Stimulated activated CD8-positive, alpha-beta memory T cell treated with anti-CD3 and anti-CD28 coated beads, Interleukin-12 subunit alpha, Interleukin-12 subunit beta, amount 100 ng/mL, for 24 hours (primary cell): ENCODE results near the gene LRP10.
"Not testable (repeated sequence)": the region's sequence is repeated elsewhere in the genome, so short reads cannot be mapped to it uniquely, and the experiment has no call there.

ENCODE experiments used
- DNase-seq: peaks from one replicate; pipeline ENCODE4 v3.0.0-alpha.2; 2020; ENCODE audit errors: extremely low read depth

The LRP10 gene

DNA sequence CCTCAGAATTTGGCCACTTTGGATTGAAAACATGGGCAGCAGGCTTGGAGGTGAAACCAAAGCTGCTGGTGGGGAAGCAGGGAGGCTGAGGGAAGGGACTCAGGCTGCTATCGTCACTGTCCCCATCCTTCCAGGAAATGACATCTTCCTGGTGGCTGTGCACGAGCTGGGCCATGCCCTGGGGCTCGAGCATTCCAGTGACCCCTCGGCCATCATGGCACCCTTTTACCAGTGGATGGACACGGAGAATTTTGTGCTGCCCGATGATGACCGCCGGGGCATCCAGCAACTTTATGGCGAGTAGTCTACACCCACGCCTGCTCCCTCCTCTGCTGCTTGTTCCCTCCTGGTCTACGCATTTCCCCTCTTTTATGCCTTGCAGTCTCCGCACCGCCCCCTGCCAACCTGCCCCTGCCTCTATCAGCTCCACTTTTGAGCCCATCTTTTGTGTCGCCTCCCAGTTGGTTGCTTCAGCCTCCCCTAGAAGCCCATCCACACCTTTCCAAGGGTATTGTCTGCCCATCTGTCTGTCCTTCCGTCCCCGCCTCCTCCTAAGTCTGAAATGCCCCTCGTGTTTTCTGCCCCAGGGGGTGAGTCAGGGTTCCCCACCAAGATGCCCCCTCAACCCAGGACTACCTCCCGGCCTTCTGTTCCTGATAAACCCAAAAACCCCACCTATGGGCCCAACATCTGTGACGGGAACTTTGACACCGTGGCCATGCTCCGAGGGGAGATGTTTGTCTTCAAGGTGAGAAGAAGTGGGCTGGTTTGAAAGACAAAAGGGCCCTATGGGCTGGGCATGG lies 28.2 kb upstream of the LRP10 start:
- no peak for DNase-seq

DNA sequence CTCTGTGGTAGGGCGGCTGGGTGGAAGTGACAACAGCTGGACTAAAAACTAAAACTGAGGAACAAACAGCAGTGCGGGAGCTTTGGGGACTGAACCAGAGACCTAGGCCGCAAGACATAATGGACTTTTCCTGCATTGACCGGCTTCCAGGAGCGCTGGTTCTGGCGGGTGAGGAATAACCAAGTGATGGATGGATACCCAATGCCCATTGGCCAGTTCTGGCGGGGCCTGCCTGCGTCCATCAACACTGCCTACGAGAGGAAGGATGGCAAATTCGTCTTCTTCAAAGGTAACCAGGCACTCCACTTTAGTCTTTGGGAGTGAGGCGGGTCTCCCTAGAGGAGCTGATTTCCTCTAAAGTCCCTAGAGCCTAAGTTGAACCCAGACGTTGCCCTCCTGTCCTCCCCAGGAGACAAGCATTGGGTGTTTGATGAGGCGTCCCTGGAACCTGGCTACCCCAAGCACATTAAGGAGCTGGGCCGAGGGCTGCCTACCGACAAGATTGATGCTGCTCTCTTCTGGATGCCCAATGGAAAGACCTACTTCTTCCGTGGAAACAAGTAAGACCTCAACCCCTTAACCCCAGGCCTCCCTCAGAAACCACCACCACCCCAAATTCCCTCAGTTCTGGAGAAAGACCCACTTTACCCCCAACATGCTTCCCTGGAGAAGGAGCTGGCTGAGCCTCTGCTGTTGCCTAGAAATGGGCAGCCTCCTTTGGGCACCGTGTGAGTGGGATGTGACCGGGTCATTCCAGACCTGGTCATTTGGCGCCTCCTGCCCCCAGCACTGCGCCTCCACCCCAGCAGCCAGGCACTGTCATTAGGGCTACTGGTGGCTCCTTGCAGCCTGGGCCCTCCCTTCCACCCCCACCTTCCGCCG lies 27.1 kb upstream of the LRP10 start:
- DNase-seq = no peak

DNA sequence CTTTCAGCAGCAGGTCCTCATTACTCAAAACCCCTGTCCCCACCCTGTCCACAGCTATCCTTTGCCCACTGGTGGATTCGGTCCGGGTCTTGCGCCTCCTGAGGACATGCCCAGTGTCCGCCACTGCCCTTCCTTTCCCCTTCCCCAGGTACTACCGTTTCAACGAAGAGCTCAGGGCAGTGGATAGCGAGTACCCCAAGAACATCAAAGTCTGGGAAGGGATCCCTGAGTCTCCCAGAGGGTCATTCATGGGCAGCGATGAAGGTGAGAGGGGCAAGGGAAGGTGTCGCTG lies 26.5 kb upstream of the LRP10 start:
- no peak for DNase-seq

DNA sequence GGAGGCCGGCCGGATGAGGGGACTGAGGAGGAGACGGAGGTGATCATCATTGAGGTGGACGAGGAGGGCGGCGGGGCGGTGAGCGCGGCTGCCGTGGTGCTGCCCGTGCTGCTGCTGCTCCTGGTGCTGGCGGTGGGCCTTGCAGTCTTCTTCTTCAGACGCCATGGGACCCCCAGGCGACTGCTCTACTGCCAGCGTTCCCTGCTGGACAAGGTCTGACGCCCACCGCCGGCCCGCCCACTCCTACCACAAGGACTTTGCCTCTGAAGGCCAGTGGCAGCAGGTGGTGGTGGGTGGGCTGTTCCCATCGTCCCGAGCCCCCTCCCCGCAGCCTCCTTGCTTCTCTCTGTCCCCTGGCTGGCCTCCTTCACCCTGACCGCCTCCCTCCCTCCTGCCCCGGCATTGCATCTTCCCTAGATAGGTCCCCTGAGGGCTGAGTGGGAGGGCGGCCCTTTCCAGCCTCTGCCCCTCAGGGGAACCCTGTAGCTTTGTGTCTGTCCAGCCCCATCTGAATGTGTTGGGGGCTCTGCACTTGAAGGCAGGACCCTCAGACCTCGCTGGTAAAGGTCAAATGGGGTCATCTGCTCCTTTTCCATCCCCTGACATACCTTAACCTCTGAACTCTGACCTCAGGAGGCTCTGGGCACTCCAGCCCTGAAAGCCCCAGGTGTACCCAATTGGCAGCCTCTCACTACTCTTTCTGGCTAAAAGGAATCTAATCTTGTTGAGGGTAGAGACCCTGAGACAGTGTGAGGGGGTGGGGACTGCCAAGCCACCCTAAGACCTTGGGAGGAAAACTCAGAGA lies 25.5 kb upstream of the LRP10 start:
- DNase-seq = no peak

DNA sequence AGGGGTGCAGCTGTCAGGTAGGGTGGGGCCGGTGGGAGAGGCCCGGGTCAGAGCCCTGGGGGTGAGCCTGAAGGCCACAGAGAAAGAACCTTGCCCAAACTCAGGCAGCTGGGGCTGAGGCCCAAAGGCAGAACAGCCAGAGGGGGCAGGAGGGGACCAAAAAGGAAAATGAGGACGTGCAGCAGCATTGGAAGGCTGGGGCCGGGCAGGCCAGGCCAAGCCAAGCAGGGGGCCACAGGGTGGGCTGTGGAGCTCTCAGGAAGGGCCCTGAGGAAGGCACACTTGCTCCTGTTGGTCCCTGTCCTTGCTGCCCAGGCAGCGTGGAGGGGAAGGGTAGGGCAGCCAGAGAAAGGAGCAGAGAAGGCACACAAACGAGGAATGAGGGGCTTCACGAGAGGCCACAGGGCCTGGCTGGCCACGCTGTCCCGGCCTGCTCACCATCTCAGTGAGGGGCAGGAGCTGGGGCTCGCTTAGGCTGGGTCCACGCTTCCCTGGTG lies 24.7 kb upstream of the LRP10 start:
- no peak for DNase-seq

DNA sequence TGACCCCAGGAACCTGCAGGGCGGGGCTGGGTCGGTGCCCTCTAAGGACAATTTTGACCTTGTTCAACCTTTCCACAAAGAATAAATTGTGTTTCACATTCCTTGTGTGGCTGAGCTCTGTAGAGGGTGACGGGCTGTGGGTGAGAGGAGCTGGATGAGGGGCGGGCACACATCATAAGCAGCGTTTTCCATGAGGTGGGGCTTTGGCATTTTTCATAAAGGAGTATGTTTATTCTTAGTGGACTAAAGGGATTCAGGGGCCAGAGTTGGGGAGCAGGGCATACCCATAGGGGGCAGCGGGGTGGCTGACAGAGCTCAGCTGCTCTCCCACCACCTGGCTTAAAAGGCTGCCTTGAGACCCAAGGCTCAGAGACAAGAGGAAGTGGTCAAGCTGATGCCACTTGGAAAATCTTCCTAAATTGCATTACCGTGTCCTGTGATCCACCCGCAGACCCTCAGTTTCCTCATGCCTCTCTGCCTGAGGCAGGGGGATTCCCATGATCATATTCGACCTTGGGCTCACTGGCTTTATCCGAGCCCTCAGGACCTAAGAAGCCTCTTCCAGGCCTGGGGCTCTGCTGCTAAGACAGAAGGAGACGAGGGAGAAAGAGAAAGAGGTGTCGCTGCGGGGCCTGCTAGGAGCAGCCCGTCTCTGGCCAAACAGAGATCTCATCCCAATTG lies 23.7 kb upstream of the LRP10 start:
- DNase-seq = no peak

DNA sequence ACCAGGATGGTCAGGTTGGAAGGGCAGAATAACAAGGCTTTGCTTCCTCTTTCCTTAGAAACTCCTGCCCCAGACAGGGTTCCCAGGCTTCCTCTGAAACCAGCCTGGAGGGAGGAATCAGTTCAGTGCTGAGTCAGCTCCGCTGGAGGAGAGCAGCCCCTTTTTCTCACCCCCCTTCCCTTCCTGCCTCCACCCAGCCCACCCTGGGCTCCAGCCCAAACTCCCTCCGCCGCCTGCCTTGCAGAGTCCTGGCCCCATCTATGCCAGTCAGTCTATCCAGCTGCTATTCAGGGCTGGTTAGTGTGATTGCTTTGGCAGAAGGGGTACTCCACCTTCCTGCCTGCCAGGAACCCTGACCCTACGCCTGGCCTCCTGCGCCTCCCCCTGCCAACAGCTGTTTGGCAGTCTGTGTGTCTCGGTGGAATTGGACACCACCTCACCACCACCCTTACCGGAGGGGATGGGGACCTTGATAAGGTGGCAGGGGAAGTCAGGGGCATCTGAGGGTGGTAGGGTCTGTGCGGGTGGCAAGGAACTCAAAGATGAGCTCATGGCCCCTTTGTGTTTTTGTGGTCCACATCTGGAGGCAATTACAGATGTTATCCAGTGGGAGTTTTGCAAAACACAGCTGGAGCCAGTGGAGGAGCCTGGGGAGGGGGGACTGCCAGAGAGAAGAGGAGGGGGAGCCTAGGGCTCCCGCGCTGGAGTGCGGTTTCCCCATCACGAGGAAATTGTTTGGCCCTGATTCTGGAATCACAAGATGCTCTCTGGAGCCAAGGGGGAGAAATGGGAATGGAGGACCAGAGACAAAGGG lies 23.0 kb upstream of the LRP10 start:
- DNase-seq = no peak

DNA sequence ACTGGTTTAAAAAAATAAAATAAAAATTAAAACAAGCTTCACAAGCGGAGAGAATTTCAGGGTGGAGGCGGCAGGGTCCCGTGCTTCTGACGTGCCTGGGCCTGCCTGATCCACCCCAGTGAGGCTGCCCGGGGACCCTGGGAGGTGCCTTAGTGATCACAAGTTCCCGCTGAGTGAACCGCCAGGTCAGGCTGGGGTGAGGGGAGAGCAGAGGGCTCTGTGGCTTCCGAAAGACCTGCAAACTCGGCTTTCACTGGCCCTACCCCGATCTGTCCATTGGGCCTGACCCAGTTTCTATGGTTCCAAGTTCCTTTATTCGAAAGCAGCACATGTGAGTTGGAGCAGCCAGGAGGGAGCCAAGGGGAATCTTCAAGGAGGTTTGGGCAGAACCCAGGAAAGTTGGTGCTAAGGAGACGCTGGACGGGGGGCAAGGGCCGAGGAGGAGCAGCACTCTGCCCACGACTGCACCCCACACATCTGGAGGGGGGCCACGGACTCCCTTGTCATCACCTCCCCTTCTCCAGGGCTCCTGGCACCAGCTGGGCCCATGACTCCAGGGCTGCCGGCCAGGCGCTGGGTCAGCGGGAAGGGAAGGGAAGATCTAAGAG lies 22.2 kb upstream of the LRP10 start:
- no peak for DNase-seq

DNA sequence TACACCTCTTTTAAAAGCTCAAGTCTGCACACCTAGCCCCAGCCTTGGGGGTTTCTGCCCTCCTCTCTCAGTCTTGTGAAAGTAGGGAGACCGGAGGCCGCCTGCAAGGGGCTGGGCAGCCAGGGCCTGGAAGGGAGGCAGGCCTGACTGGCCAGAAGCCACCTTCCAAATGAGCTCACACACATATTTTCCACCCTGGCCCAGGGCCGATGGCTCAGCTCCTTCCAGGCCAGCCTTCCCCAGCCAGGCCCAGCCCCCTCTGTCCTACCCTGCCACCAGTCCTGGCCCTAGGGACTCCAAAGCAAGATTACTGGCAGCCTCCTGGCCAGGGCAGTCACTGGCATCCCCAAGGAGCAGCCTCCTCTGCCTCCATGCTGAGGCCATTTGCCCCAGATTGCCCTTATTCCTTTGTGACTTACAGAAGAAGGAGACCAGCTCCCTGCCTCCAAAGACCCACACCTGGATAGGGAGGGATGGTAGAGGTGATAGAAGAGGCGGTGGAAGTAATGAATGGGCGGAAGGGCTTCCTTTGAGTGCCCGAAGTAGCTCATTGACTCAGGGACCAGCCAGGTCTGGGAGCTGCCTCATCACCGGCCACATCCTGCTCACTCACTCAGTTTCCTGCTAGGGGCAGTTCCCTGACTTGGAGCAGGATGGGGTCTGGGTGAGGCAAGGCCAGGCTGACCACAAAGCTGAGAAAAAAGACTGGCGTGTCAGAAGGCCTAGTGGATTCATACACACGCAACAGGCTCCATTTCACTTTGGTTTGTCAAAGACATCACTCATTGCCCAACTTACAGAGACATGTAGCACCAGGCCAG lies 20.4 kb upstream of the LRP10 start:
- no peak for DNase-seq

DNA sequence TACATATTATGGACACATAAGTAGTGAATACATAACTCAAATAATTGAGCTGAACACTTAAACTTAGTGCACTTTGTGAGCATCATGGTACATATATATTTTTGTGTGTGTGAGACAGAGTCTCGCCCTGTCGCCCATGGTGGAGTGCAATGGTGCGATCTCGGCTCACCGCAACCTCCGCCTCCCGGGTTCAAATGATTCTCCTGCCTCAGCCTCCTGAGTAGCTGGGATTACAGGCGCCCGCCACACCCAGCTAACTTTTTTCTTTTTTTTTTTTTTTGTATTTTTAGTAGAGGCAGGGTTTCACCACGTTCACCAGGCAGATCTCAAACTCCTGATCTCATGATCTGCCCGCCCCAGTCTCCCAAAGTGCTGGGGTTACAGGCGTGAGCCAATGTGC lies 19.4 kb upstream of the LRP10 start:
- DNase-seq = not testable (repeated sequence)

DNA sequence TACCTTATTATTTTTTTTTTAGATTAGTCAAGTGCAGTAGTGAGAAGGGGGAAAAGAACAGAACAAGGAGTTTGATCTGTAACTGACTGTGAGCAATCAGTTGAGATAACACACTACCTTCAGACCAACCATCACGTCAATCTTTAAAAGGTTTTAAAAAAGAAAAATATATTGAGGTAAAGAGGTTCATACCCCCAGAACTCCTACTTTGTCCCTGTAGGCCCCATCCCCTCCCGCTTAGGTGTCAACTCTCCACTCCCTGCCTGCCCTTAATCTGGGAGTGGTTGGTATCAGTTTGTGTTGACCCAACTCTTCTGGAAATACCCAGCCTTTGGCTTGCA lies 19.0 kb upstream of the LRP10 start:
- DNase-seq = no peak

DNA sequence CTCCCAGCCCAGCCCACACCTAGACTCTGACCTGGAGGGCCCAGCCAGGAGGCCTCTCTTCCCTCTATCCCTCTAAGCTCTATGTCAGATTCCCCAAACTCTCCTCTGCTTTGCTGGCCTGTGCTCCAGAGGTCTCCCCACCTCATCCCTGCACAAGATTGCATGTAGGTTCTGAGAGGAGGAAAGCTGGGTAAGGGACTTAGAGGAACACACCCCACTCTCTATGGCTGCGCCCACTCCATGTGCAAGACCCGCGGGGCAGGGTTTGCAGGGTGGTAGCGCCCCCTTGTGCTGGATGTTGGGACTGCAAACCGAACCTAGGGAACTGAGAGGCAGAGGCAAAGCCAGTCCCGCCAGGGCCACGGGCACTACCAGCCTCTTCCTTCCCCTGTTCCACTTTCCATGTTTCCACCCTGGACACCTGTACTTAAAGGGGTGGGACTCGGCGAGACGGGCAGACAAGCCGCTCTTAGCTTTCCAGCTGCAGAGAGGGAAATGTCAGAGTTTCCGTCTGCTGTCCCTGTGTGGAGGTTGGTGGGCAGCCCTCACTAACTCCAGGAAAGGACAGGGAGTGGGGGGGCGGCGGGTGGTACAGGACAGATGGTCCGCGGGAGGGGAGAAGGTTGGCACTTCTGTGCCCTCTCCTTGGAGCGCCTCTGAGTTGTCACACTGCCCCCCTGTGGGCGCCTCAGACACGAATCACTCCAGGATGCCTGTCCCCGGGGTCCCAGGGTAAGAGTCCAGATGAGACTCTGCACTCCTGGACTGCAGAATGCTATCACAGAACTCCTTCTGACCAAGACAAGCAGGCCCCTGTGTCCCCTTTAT lies 18.4 kb upstream of the LRP10 start:
- DNase-seq = peak; percentile 70

DNA sequence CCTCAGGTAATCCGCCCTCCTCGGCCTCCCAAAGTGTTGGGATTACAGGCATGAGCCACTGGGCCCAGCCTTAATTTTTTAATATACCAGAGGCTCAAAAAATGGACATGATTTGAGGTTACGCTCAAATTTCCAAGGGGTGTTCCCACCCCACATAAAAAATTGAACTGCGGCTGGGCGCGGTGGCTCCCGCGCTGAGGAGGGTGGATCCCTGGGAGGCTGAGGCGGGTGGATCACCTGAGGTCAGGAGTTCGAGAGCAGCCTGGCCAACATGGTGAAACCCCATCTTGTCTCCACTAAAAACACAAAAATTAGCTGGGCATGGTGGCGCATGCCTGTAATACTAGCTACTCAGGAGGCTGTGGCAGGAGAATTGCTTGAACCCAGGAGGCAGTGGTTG lies 17.2 kb upstream of the LRP10 start:
- DNase-seq = not testable (repeated sequence)

DNA sequence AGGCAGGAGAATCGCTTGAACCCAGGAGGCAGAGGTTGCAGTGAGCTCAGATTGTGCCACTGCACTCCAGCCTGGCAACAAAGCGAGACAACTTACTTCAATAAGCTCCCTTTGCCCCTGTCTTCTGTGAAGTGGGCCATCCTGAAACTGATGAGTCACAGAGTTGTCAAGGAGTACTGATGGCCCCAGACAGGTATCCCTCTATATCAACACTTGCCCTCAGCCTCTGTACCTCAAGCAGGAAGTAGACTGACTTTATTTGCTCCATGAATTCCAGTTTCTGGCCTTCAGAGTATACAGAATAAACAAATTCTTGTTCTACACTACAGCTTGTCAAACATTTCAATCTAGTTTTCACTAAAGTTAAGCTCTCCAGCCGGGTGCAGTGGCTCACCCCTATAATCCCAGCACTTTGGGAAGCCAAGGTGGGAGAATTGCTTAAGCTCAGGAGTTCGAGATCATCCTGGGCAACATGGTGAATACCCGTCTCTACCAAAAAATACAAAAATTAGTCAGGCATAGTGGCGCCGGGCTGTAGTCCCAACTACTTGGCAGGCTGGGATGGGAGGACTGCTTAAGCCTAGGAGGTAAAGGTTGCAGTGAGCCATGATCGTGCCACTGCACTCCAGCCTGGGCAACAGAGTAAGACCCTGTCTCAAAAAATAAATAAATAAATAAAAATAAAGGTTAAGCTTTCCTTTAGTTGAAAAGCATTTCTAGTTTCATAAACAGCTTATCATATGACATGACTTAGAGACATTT lies 16.4 kb upstream of the LRP10 start:
- DNase-seq = no peak

DNA sequence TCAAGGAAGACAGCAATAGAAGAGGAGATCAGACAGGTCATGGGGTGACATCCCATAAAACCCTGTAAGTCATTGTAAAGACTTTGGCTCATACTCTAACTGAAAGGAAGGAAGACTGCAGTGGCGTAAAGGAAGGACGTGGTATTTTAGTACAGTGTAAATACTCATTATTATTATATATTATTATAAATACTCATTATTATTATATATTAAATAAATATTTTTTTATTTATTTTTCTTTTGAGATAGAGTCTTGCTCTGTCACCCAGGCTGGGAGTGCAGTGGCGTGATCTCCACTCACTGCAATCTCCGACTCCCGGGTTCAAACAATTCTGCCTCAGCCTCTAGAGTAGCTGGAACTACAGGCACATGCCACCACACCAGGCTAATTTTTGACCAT lies 15.1 kb upstream of the LRP10 start:
- DNase-seq = no peak

DNA sequence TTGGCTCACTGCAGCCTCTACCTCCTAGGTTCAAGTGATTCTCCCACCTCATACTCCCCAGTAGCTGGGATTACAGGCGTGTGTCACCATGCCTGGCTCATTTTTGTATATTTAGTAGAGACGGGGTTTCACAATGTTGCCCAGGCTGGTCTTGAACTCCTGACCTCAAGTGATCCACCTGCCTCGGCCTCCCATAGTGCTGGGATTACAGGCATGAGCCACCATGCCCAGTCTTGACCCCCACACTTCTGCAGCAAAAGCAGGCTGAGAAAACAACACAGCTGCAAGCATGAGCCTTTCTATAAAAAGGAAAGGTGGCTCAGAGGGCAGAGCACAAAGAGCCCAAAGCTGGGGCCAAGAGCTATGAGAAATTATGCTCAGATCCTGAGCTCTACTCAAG lies 11.2 kb upstream of the LRP10 start:
- DNase-seq = not testable (repeated sequence)

DNA sequence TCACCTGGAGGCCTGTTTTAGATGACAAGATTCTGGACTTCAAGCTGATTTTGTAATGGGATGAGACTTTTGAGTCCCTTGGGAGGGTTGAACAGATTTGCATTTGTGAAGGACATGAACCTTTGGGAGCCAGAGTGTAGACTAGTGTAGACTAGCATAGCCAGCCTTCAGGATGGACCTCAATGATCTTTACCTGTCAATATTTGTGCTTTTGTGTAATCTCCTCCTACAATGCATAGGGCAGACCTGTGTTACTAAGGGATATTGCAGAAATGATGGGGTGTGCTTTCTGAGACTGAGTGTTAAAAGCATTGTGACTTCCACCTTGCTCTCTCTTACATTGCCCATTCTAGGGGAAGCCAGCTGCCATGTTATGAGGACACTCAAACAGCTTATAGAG lies 9.9 kb upstream of the LRP10 start:
- DNase-seq = no peak

DNA sequence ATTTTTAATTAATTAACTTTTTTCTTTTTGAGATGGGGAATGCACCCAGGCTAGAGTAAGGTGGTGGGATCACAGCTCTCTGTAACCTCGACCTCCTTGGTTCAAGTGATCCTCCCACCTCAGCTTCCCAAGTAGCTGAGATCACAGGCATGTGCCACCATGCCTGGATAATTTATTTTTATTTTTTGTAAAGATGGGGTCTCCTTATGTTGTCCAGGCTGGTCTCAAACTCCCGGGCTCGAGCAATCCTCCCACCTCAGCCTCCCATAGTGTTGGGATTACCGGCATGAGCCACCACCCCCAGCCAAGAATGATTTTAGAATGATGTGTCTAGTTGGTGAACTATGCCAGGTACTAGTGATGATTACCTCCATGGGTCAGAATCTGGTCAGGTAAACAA lies 6.6 kb upstream of the LRP10 start:
- DNase-seq = no peak
